Measurements from ENCODE around the gene PINLYP. TPM values are rescaled to one million over a fixed set of nuclear protein-coding genes. Genes with fewer than 3 reads are reported as not detected.
A peak's percentile ranks its signal among the peaks of the same experiment; 100 is the strongest.

The PINLYP gene
- total and polyA plus RNA-seq, 2 experiments from 2014 or later, result 7.8 to 11.1 TPM

- Histone ChIP-seq H4K20me1 (replicated peaks; ENCODE audit: insufficient read depth) (peaks cover 9% of the 10 kb centered on the region; the same call in 1 of the 2 replicates), H3K4me3 (peak overlapping the region; percentile 73; the same call in 1 of the 2 replicates), H3K4me1 (ENCODE audit: insufficient read depth) (peaks cover 10% of the 10 kb centered on the region), H3K79me2 (replicated peaks; ENCODE audit: insufficient read depth) (peaks cover 23% of the 10 kb centered on the region), H3K4me2 (no peak overlapping the region), H3K9me2 (ENCODE audit: insufficient read depth) (no peaks in the 10 kb centered on the region), H2AFZ (no peak overlapping the region), H3K27ac (ENCODE audit: low read depth) (no peak overlapping the region), H3K36me3 (ENCODE audit: insufficient read depth) (peaks cover 8% of the 10 kb centered on the region; the same call in 1 of the 2 replicates), H3K27me3 (ENCODE audit: insufficient read depth) (no peaks in the 10 kb centered on the region), H3F3A (replicated peaks; ENCODE audit: low read depth) (0 out of 2 replicates have a peak, but pooled peaks cover 11% of the 10 kb centered on the region)
- peaks cover 14% of the 10 kb centered on the region for H3K27me3 Mint-ChIP-seq (ENCODE audit: insufficient read depth, low read depth, poor library complexity)
- peaks cover 19% of the 10 kb centered on the region for H3K4me1 Mint-ChIP-seq
- DNase-seq (ENCODE audit: low spot score) (no peak), ATAC-seq (no peak)
- peak overlapping the region; percentile 43; the same call in 2 of the 3 replicates for H3K4me3 Mint-ChIP-seq
- H3K36me3 Mint-ChIP-seq (ENCODE audit: low read depth), result peaks cover 25% of the 10 kb centered on the region
- peaks cover 2% of the 10 kb centered on the region; the same call in 2 of the 3 replicates for H3K9me3 Mint-ChIP-seq
- TF ChIP-seq POLR2AphosphoS5 (IDR thresholded peaks at IDR 0.05; ENCODE audit: low read depth), result no peak
- TF ChIP-seq JUNB (IDR thresholded peaks at IDR 0.05; ENCODE audit: unreplicated experiment), result no peak
- TF ChIP-seq CTCF (conservative IDR thresholded peaks at IDR 0.05; ENCODE audit: low read depth in 2 of 2), result no peak
- TF ChIP-seq CREB1 (CRISPR knock-in tag; IDR thresholded peaks at IDR 0.05; ENCODE audit: low read depth), result no peak
- no peak for TF ChIP-seq NANOG (IDR thresholded peaks at IDR 0.05; ENCODE audit: borderline replicate concordance)
- TF ChIP-seq ZNF114 (CRISPR knock-in tag; IDR thresholded peaks at IDR 0.05), result no peak
- no peak for TF ChIP-seq EZH2phosphoT487 (IDR thresholded peaks at IDR 0.05; ENCODE audit: unreplicated experiment)
- TF ChIP-seq ETS1 (IDR thresholded peaks at IDR 0.05), result no peak
- TF ChIP-seq STAT1 (IDR thresholded peaks at IDR 0.05; ENCODE audit: unreplicated experiment), result no peak
- no peak for TF ChIP-seq REST (IDR thresholded peaks at IDR 0.05; ENCODE audit: unreplicated experiment)
- no peak for TF ChIP-seq ZNF462 (CRISPR knock-in tag; IDR thresholded peaks at IDR 0.05)
- TF ChIP-seq EZH2 (IDR thresholded peaks at IDR 0.05; ENCODE audit: low read depth, unreplicated experiment), result no peak
- no peak for TF ChIP-seq ZNF331 (CRISPR knock-in tag; IDR thresholded peaks at IDR 0.05; ENCODE audit: low read depth)
- no peak overlapping the region for H3K27ac Mint-ChIP-seq
These were observed 18.6 kb downstream of the PINLYP start for GRCh38 chr19:43594081-43594697.

All from GM23338 (cell line).